Right atrium auricular region (tissue), 2 donors: ENCODE data around the gene RBM8A. TPM values are rescaled to one million over a fixed set of nuclear protein-coding genes. Genes with fewer than 3 reads are reported as not detected.

Experiments used
- DNase-seq: peaks from one replicate; pipeline ENCODE4 v3.0.0-alpha.2; 2019; ENCODE audit warnings: low spot score
- H3K27ac ChIP-seq, 2 donors: fragments of 200-600 bp; sonication (generic); 1 replicate in 1 of 2; 2 replicates in 1 of 2; pipeline ENCODE4 v1.5.1; 2016 to 2019
- H3K27me3 ChIP-seq, 2 donors: fragments of 200-600 bp; sonication (generic); one replicate each; pipeline versions ENCODE4 v1.5.1 to v1.6.0; 2017 to 2019
- H3K36me3 ChIP-seq: fragments of 200-600 bp; sonication (generic); one replicate; pipeline ENCODE4 v1.5.1; 2016
- H3K4me1 ChIP-seq, 2 donors: fragments of 200-600 bp; sonication (generic); one replicate each; pipeline versions ENCODE4 v1.5.1 to v1.6.0; 2017 to 2019
- H3K4me3 ChIP-seq, 2 donors: fragments of 200-600 bp; sonication (generic); 1 replicate in 1 of 2; 2 replicates in 1 of 2; pipeline ENCODE4 v1.5.1; 2017 to 2019; ENCODE audit warnings: mild to moderate bottlenecking in 1 of 2, moderate library complexity in 1 of 2
- H3K9me3 ChIP-seq, 2 donors: fragments of 200-600 bp; sonication (generic); one replicate each; pipeline ENCODE4 v1.5.1; 2019
- CTCF ChIP-seq, 2 donors: fragments of 200-600 bp; sonication (generic); IDR thresholded peaks; one replicate each; pipeline ENCODE4 v1.5.1; 2019; ENCODE audit warnings: antibody characterized with exemption in 2 of 2
- total RNA-seq, 2 donors: library from RNA; depleted of rRNA; stranded (reverse); fragments of >200 nt; gene quantifications; one replicate each; pipeline ENCODE4 v1.1.0, GENCODE V29; 2016

The RBM8A gene
- total RNA-seq, 2 donors from 2014 or later, result 75.2 to 91.1 TPM

- Histone ChIP-seq H3K27me3 (no peaks in the 10 kb centered on the region), H3K36me3 (no peaks in the 10 kb centered on the region), H3K27ac (no peak overlapping the region), H3K4me1 (peaks cover 0 to 18% of the 10 kb centered on the region in 2 donors), H3K9me3 (no peaks in the 10 kb centered on the region), H3K4me3 (no peak overlapping the region)
- TF ChIP-seq CTCF (IDR thresholded peaks at IDR 0.05), result no peak
- peak; percentile 9 for DNase-seq
Observed at GRCh38 chr1:145967288-145967687, 40.0 kb upstream of the RBM8A start.

- no peaks in the 10 kb centered on the region for H3K36me3 ChIP-seq
- DNase-seq, result no peak
- H3K4me3 ChIP-seq, result peak overlapping the region; percentile 65 to 74
- no peaks in the 10 kb centered on the region for H3K9me3 ChIP-seq
- TF ChIP-seq CTCF (IDR thresholded peaks at IDR 0.05), result no peak
- no peaks in the 10 kb centered on the region for H3K27me3 ChIP-seq
- H3K27ac ChIP-seq, result peak overlapping the region; percentile 93
- peaks cover 0 to 33% of the 10 kb centered on the region in 2 donors for H3K4me1 ChIP-seq
Observed at GRCh38 chr1:145965119-145965744, 37.9 kb upstream of the RBM8A start.

GRCh38 chr1:145964328-145965118 is 37.2 kb upstream of the RBM8A start, which contains the start of the genes ANKRD34A and POLR3GL:
TSS of gene ANKRD34A (minus strand) at chr1:145964575. CDS start at chr1:145961759, 2,816 bp downstream.
TSS of gene POLR3GL (plus strand) at chr1:145964690. CDS start at chr1:145974866, 10,176 bp downstream.
- no peaks in the 10 kb centered on the region for H3K36me3 ChIP-seq
- H3K4me3 ChIP-seq, result peak within 1 kb of the TSS; percentile 65 to 74
- H3K27me3 ChIP-seq, result no peaks in the 10 kb centered on the region
- TF ChIP-seq CTCF (IDR thresholded peaks at IDR 0.05), result peak in 1 of 2 donors; percentile 13
- H3K9me3 ChIP-seq, result no peaks in the 10 kb centered on the region
- peak; percentile 97 for DNase-seq
- peak within 1 kb of the TSS; percentile 93 for H3K27ac ChIP-seq
- H3K4me1 ChIP-seq, result peaks cover 0 to 40% of the 10 kb centered on the region in 2 donors

GRCh38 chr1:145963265-145964019 is 36.2 kb upstream of the RBM8A start:
- TF ChIP-seq CTCF (IDR thresholded peaks at IDR 0.05), result no peak
- H3K27ac ChIP-seq, result peak overlapping the region; percentile 93
- H3K4me3 ChIP-seq, result peak overlapping the region; percentile 65 to 74
- DNase-seq, result peak; percentile 18
- H3K36me3 ChIP-seq, result no peaks in the 10 kb centered on the region
- no peaks in the 10 kb centered on the region for H3K27me3 ChIP-seq
- no peaks in the 10 kb centered on the region for H3K9me3 ChIP-seq
- peaks cover 0 to 42% of the 10 kb centered on the region in 2 donors for H3K4me1 ChIP-seq

GRCh38 chr1:145962157-145963102 is 35.1 kb upstream of the RBM8A start:
- no peaks in the 10 kb centered on the region for H3K36me3 ChIP-seq
- peak; percentile 60 for DNase-seq
- H3K27ac ChIP-seq, result peak overlapping the region; percentile 93
- no peaks in the 10 kb centered on the region for H3K9me3 ChIP-seq
- H3K4me3 ChIP-seq, result peak overlapping the region; percentile 53 to 60
- H3K4me1 ChIP-seq, result peaks cover 0 to 46% of the 10 kb centered on the region in 2 donors
- TF ChIP-seq CTCF (IDR thresholded peaks at IDR 0.05), result no peak
- no peaks in the 10 kb centered on the region for H3K27me3 ChIP-seq
